Stimulated activated CD8-positive, alpha-beta memory T cell treated with anti-CD3 and anti-CD28 coated beads, Interleukin-15, amount 100 ng/mL, for 1 hour (primary cell): Measurements from ENCODE around the gene CHSY1.
"Not testable (repeated sequence)": the region's sequence is repeated elsewhere in the genome, so short reads cannot be mapped to it uniquely, and the experiment has no call there.

Experiments used
- DNase-seq: peaks from one replicate; pipeline ENCODE4 v3.0.0-alpha.2; 2020; ENCODE audit warnings: low read depth

CHSY1 gene

GRCh38 chr15:101244889-101245668 lies 6.8 kb downstream of the CHSY1 start:
- no peak for DNase-seq

GRCh38 chr15:101244036-101244781 lies 7.6 kb downstream of the CHSY1 start:
- DNase-seq = no peak

- no peak for DNase-seq
These were observed 8.4 kb downstream of the CHSY1 start for GRCh38 chr15:101243420-101243819.

- DNase-seq = no peak
These were observed 8.9 kb downstream of the CHSY1 start for GRCh38 chr15:101242999-101243336.

GRCh38 chr15:101242160-101242998 lies 9.5 kb downstream of the CHSY1 start:
- peak; percentile 23 for DNase-seq

- DNase-seq = no peak
These were observed 11.5 kb downstream of the CHSY1 start for GRCh38 chr15:101240358-101240757.

GRCh38 chr15:101239724-101240136 lies 12.1 kb downstream of the CHSY1 start:
- DNase-seq = no peak

- DNase-seq = no peak
These were observed 14.6 kb downstream of the CHSY1 start for GRCh38 chr15:101237251-101237650.

- DNase-seq = no peak
These were observed 18.1 kb downstream of the CHSY1 start for GRCh38 chr15:101233651-101234280.

GRCh38 chr15:101232677-101233076 lies 19.2 kb downstream of the CHSY1 start:
- DNase-seq = no peak

GRCh38 chr15:101228313-101228712 lies 23.5 kb downstream of the CHSY1 start:
- no peak for DNase-seq

GRCh38 chr15:101225658-101226057 lies 26.2 kb downstream of the CHSY1 start:
- no peak for DNase-seq

GRCh38 chr15:101221902-101222301 lies 29.9 kb downstream of the CHSY1 start:
- DNase-seq = no peak

GRCh38 chr15:101220060-101220459 lies 31.8 kb downstream of the CHSY1 start:
- no peak for DNase-seq

GRCh38 chr15:101219441-101219840 lies 32.4 kb downstream of the CHSY1 start:
- DNase-seq = no peak

GRCh38 chr15:101217446-101217845 lies 34.4 kb downstream of the CHSY1 start:
- no peak for DNase-seq

GRCh38 chr15:101216100-101216499 lies 35.7 kb downstream of the CHSY1 start:
- no peak for DNase-seq

- DNase-seq = no peak
These were observed 36.2 kb downstream of the CHSY1 start for GRCh38 chr15:101215681-101216080.

GRCh38 chr15:101214435-101215097 lies 37.3 kb downstream of the CHSY1 start:
- DNase-seq = not testable (repeated sequence)

GRCh38 chr15:101213570-101213969 lies 38.3 kb downstream of the CHSY1 start:
- DNase-seq = no peak

- DNase-seq = no peak
These were observed 38.7 kb downstream of the CHSY1 start for GRCh38 chr15:101213147-101213546.

- no peak for DNase-seq
These were observed 40.0 kb downstream of the CHSY1 start for GRCh38 chr15:101211897-101212296.
